NCI-H2196 (cell line): Measurements from ENCODE around the gene LAMA3.

ENCODE experiments used
- DNase-seq: peaks from one replicate; lab custom pipeline; 2025; ENCODE audit not compliant: unreplicated experiment; lab: John Stamatoyannopoulos, UW

Gene LAMA3

DNA sequence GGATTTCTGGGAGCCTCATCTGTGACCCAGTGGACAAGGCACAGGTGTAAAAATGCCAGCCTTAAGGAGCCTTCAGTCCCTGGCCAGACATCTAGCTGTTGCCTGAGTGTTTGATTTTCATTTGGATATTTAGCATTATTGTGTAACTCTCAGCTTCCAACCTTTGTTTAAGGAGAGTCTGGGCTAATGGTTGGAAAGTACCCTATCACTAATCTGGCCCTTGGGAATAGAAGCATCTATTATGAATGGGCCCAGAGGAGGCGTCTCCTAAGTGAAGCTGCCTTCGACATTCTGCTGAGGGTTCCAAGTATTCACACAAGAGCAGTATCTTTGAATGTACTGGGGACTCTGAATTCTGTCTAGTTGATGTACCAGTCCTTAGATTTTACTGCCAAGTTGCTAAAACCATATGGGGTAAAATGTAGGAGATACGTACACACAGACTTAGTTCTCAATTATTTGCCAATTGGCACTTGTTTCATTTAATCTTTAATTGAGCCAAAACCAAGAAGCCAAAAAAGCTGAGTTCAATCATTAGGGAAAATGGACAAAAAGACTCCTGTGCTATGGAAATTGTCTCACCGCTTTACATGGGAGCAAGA lies 19.3 kb upstream of the LAMA3 start:
- no peak for DNase-seq

DNA sequence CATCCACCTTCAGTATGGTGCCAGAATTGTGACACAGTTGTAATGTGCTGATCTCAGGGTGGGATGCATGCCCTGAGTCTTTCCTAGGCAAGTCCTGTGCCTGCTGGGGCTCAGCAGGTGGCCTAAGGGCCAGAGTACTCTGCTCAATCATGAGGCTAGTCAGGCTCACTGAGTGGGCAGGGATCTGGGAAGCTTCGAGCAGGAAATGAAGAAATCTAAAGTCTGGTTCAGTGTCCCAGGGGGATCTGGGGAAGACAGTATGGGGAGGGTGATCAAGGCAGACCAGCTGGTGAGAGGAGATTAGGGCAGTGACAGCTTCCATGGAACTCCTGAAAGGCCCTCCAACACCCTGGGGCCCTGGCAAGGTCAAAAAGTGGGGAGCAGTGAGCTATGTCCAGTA lies 17.7 kb upstream of the LAMA3 start:
- no peak for DNase-seq

DNA sequence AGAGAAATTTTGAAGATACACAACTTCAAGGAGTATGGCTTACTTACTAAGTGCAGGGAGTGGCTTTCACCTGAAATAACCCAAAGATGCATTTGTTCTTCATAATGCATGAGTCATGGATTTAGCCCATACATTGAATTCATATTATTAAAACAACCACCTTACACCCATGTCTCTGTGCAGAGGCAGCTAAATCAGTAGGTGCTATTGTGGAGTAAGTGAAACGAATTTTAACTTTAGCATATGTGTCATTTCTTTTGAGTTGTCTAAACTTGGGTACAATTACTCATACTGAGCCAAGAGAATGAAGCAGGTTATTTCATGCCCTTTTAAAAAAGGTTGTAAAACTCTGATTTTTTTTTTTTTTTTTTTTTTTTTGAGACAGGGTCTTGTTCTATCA lies 15.5 kb upstream of the LAMA3 start:
- DNase-seq: no peak

DNA sequence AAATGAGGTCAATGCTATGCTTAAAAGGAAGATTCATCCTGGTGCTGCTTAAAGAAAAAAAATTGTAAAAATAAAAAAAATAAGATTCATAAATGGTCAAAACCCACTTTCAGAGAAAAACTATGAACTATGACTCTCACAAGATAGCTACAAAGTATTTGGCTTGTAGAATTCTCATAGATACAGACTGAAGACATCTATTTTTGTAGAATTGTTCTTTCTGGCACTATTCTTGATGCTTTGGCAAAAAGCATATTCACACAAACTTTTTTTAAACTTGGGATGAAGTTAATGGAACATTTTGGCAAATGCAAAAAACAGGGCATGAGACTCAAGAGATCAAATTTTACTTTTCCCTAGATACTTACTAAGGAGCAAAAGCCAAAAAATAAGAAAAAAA lies 14.0 kb upstream of the LAMA3 start:
- DNase-seq: no peak

DNA sequence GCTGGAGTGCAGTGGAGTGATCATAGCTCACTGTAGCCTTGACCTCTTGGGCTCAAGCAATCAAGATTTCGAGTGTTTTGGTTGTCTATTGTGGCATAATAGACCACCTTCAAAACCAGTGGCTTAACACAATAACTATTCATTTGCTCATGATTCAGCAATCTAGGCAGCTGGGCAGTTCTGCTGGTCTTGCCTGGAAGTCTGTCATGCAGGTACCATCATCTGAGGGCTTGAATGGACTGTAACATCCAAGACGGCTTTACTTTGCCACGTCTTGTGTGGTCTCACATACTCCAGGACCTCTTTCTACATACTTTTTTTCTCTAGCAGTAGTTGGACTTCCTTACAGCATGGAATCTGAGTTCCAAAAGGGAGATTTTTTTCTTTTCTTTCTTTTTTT lies 13.4 kb upstream of the LAMA3 start:
- DNase-seq: no peak

DNA sequence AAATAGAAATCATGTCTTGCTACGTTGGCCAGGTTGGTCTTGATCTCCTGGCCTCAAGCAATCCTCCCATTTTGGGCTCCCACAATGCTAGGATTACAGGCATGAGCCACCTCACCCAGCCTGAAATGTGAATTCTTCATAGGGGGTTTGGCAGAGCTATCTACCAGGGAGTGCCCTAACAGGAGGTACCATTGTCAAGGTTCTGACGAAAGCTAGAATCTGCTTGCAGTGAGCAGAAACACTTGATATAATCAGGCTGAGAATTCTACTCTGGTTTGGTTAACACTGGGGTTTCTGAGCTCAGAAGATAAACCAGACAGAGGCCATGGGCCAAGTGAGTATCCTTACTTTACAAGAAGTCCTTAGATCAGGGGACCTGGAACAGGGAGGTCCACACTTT lies 7.2 kb upstream of the LAMA3 start:
- no peak for DNase-seq

DNA sequence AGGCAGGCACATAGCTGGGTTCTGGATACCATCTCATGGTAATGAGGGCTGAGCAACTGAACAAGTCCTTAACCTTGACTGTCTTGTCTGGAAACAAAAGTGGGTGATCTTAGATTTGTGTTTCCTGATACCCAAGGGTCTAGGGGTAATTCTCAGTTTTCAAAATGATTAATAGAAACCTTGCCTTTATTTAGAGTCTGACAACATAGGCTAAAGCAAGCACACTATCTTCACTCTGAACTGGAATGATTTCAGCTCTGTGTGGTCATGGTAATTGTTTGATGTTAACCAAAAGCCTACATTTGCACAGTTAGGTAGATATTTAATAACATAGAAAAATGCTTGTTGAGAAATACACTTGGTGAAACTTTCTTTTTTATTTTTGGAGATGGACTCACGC lies 6.8 kb upstream of the LAMA3 start:
- DNase-seq: no peak

DNA sequence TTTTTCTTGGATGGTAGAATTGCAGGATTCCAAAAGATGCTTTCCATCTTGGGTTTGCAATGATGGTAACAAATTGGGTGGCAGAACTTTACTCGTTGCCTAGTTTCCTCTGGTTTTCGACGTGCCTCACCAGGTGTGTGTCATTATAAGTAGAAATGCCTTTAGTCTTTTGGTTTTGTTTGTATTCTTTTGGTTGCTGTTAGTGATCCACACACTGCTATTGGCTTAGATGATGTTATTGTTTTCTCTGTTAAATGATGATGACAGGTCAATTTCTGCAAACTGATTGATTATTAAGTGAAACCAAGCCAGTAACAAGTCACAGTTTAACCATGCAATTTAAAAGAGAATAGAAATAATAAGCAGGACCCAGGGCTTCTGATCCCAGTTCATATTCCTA lies 6.1 kb upstream of the LAMA3 start:
- no peak for DNase-seq

DNA sequence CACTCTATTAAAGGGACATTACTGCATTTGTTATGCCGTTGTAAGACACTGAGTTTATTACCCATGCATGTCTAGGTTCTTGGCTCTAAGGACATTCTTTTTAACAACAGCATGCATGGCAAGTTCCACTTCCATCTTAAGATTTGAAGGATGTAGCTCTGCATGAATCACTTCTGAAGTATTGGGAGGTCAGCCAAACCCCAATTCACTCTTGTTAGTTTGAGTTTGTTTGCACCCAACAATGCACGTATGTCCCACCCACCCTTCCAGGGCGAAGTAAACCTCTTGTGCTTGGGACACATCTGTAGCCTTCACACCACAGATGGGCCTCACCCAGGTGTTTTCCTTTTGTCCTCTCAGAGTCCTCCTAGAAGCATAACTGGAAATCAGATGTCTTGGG lies 5.6 kb upstream of the LAMA3 start:
- no peak for DNase-seq

DNA sequence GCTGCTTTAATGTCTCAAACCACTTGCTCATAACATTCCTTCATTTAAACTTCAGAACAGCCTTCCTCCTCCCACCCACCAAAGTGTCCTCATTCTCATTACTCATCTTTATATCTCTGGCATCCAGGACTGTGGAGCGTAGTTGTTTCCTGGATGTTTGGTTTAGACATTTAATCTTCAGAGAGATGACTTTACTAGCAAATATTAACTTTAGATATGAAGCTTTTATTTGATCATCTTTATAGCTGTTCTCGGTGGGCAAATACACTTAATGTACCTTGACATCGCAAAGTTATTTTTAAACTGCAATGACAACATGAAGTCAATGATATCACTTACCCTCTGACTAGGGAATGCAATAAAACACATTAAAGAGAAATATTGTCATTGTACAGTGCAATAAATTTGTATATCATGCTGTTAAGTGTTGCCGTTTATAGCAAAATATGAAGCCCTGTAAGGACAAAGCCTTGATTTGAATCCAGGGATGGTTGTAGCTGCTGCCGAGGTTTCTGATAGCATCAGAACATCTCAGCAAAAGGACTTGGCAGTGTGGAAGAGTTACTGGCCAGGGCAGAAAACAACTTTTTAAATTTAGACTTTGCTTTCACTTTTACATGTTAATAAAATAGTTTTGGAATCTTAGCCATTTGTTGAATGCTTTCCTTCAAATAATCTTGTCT lies 4.6 kb upstream of the LAMA3 start:
- DNase-seq: no peak

DNA sequence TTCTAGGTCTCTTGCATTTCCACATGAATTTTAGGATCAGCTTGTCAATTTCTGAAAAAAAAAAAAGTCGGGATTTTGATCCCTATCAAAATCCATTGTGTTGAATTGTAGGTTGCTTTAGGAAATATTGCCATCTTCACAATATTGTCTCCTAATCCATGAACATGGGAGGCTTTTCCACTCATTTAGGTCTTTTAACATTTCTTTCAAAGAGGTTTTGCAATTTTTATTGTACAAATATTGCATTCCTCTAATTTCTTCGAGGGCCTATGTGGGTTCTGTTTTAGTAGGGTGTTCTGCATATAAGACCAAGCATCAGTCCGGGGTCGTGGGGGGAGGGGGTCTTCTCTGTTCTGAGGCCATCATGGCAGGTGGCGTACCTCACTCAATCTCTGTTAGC lies 725 bp upstream of the LAMA3 start:
- no peak for DNase-seq

DNA sequence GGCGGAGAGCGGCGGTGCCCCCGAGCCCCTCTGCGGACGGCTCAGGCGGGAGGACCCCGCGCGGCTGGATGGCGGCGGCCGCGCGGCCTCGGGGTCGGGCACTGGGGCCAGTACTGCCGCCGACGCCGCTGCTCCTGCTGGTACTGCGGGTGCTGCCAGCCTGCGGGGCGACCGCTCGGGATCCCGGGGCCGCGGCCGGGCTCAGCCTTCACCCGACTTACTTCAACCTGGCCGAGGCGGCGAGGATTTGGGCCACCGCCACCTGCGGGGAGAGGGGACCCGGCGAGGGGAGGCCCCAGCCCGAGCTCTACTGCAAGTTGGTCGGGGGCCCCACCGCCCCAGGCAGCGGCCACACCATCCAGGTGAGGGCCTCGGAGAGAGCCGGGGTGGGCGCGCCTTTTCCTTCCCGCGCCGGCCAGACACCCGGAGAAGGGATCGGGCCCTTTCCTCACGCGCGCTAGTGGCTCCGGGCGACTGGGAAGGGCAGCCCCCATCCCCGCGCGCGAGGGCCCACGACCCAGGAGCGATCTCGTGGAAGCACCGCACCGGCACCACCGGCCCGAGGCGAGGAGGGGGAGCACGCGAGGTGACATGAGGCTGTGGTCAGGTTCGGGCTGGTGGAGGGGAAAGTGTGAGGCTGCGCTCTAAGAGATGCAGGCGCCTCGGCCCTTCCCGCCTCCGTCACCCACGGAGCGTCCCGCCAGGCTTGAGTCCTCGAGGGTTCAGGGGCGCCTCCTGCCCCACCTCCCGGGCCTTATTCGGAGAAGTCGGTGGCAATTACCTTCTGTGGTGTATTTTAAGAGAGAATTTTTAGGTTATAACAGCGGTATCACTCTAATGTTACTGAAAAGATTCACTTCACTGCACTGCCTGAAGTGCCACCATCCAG lies 607 bp downstream of the LAMA3 start:
- no peak for DNase-seq

DNA sequence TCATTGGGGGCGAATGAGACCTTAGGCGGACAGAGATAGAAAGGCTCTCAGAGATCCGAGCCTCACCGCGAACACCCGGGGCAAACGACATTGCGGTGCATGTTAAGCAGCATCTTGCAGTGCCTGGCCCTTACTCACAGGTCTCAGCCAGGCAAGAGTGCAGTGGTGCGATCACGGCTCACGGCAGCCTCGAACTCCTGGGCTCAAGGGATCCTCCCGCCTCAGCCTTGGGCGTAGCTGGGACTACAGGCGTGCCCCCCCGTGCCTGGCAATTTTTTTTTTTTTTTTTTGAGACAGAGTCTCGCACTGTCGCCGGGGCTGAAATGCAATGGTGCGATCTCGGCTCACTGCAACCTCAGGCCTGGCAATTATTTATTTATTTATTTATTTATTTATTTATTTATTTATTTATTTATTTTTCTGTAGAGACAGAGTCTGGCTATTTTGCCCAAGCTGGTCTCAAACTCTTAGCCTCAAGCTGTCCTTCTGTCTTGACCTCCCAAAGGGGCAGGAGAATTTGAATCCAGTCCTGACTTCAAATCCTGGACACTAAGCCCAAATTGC lies 1.3 kb downstream of the LAMA3 start:
- DNase-seq: no peak

DNA sequence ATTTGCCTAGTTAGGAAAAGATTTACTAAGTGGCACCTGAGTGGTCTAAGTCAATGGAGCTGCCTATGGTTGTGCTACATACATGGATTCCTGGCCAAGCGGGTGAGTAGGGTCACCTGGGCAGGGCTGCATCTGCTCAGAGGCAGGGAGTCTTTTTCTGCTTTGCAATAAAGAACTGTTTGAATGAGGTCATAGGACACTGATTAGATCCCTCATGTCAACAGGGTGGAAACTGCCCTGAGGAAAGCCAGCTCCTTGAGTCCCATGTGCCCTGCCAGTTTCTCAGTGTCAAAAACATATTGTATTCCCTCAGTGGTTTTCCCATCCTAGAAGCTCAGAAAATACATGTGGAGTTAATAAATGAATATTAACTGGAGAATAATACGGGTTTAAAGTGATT lies 4.6 kb downstream of the LAMA3 start:
- DNase-seq: no peak

DNA sequence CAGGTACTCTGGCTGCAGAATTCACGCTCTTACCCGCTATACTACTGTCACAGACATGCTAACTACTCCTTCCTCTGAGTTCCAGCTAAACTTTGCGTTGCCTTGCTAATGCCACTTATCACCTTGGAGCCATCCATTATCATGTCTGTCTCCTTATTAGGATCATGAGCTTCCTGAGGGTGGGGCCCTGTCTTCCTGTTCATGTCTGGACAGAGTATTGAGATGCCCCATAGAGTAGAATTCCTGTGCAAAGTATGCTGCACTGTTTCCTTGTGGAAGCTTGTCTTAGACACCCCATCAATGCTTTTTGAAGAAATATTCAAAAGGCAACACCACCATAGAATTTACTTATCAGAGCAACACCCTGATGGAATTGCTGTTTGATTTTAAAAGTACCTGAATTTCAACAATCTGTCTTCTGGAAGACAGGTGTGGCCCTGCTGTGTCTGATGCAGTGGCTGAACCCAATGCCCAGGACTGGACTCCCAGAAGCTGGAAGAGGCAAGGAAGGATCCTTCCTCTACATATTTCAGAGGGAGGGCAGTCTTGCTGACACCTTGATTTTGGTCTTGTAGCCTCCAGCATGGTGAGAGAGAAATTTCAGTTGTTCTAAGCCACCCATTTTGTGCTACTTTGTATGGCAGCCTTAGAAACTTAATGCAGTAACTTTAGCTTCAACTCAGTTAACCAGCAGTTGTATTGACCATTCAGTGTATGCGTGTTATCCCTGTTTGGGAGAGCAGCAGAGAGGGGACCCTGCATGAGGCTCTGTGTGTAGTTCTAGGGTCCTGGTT lies 5.6 kb downstream of the LAMA3 start:
- DNase-seq: no peak

DNA sequence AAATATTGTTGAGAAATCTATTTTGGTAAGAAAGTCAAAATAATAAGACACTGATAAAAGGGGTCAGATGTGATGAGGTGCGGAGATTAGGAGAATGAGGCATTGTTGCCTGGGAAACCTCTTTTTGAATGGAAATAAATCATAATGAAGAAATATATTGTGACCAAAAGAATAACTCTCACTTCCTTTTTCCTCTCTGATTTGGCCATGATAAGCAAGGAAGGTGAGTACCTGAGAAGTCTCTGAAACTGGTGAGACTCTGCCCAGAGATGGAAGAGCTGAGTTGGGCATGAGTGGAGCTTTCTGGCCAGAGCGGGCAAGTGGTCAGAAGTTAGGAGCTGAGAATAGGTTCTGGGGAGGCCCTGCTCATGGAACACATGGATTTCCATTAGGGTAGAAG lies 11.8 kb downstream of the LAMA3 start:
- DNase-seq: no peak

DNA sequence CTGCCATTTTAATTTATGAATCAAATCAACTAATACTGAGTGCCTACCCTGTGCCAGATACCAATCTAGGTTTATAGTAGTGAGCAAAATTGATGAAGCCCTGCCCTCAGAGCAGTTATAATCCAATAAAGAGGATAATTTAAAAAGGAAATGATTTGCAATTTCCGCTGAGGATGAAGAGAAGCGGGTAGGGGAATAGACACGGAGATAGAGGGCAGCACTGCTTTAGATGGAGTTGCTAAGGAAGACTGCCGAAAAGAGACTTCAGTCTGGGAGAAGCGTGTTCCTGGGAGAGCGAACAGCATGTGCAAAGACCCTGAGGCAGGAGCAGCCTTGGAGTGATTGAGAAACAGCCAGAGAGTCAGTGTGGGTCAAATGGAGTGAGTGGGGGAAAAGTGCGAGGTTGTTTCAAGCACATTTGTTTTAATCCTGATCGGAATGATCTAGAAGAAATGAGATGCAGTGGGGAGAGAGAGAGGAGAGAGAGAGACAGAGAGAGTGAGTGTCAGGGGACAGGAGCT lies 12.4 kb downstream of the LAMA3 start:
- DNase-seq: no peak

DNA sequence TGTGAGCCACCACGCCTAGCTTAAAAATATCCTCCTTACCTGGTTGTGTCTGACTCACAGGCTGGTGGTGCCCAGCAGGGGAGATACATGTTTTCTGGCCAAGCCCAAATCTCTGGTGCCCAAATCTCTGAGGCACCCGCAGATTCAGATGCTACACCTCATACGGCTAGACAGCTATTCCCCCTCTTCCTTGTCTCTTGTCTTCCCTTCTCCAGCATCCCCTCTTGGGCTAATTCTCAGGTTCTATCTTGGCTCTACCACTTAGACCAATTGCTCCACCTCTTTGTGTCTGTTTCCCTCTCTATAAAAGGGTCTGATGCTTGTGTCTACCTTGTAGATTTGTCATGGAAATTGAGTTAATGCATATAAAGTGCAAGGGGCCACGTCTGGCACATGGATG lies 13.4 kb downstream of the LAMA3 start:
- DNase-seq: no peak

DNA sequence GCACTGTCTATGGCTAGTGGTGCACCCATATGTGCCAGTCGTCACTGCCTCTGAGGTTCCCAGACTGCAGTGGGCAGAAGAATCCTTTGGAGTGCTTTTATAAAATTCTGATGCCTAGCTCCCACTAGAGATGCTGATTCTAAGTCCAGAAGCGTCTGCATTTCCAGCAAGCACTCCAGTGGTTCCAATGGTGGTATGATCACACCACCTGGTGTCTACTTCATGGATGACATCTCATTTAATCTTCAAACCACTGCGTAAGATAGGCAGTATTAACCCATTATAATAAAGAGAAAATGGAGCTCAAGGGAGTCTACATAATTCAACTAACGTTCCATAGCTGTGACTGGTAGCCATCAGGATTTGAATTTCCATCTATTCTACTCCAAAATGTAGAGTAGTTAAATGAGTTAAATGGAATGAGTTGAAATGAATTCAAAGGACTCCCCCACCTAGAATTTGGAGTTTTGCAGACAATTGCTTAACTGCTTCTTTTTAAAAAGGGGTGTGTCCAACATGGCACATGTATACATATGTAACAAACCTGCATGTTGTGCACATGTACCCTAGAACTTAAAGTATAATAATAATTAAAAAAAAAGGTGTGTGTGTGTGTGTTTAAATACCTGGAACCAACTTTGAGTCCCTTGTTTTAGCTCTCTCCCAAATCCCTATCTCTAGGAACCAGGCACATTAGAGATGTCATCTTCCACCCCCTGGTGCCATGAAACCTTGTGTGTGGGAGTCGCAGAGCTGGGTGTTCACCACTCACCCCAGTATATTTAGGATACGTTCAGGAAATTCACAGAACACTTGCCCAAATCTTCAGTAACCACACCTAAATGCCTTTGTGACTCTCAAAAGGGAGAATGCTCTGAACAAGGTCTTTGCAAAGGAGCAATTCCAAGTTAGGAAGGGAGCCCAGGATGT lies 14.1 kb downstream of the LAMA3 start:
- peak; percentile 38 for DNase-seq

DNA sequence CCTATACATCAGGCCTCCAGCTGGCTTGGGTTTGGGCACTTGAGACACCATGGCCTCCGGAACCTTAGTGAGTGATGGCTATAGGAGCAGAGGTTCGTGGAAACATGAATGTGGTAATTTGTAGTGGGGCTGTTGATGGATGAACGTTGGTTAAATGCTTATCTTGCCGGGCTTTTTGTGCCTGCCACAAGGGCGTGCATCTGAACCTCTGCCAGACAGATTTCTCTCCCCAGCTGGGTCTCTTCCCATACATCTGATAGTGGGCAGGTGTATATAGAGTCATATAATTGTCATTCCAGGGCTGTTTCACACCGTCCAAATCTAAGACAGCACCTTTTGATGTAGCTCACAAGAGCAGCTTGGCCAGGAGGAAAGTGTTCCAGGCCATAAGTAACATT lies 14.7 kb downstream of the LAMA3 start:
- no peak for DNase-seq
